ENCODE results near the gene ZSCAN21.

GRCh38 chr7:100111914-100112313 is 62.3 kb downstream of the ZSCAN21 start:
- TF ChIP-seq CTCF (IDR thresholded peaks at IDR 0.05; ENCODE audit: extremely low read depth in 1 of 2, insufficient read depth in 1 of 2, low read depth in 1 of 2, low read length in 2 of 2): no peak
- no peak for TF ChIP-seq POLR2AphosphoS5 (IDR thresholded peaks at IDR 0.05; ENCODE audit: insufficient read depth, low read depth, low read length)
- TF ChIP-seq POLR2A (IDR thresholded peaks at IDR 0.05; ENCODE audit: low read depth, low read length): no peak
- TF ChIP-seq MAX (IDR thresholded peaks at IDR 0.05; ENCODE audit: insufficient read depth, insufficient read length): no peak
